ENCODE results near the gene TREX2. TPM values are rescaled to one million over a fixed set of nuclear protein-coding genes. Genes with fewer than 3 reads are reported as not detected.

Gene TREX2
- total RNA-seq, 1 donor from 2014 or later, result 0.29 TPM

GRCh38 chrX:153488231-153488914 lies 42.5 kb upstream of the TREX2 start:
- DNase-seq, result no peak
- H3K27me3 Mint-ChIP-seq (ENCODE audit: unreplicated experiment), result no peaks in the 10 kb centered on the region
- no peak for TF ChIP-seq CTCF (IDR thresholded peaks at IDR 0.05; ENCODE audit: partially characterized antibody, unreplicated experiment)

GRCh38 chrX:153487590-153488071 lies 41.8 kb upstream of the TREX2 start:
- no peak for DNase-seq
- Mint-ChIP-seq H3K27ac (ENCODE audit: unreplicated experiment) (no peak overlapping the region), H3K36me3 (ENCODE audit: unreplicated experiment) (no peaks in the 10 kb centered on the region), H3K4me3 (ENCODE audit: unreplicated experiment) (no peak overlapping the region), H3K4me1 (ENCODE audit: low read depth, unreplicated experiment) (no peaks in the 10 kb centered on the region), H3K27me3 (ENCODE audit: unreplicated experiment) (no peaks in the 10 kb centered on the region), H3K9me3 (ENCODE audit: unreplicated experiment) (no peaks in the 10 kb centered on the region)
- TF ChIP-seq CTCF (IDR thresholded peaks at IDR 0.05; ENCODE audit: partially characterized antibody, unreplicated experiment), result no peak

More at GRCh38 chrX:153488231-153488914, 42.5 kb upstream of the TREX2 start:
- no peaks in the 10 kb centered on the region for H3K36me3 Mint-ChIP-seq (ENCODE audit: unreplicated experiment)
- no peak overlapping the region for H3K27ac Mint-ChIP-seq (ENCODE audit: unreplicated experiment)
- no peaks in the 10 kb centered on the region for H3K4me1 Mint-ChIP-seq (ENCODE audit: low read depth, unreplicated experiment)
- no peak overlapping the region for H3K4me3 Mint-ChIP-seq (ENCODE audit: unreplicated experiment)
- no peaks in the 10 kb centered on the region for H3K9me3 Mint-ChIP-seq (ENCODE audit: unreplicated experiment)

GRCh38 chrX:153486171-153486570 lies 40.3 kb upstream of the TREX2 start:
- Mint-ChIP-seq H3K36me3 (ENCODE audit: unreplicated experiment) (no peaks in the 10 kb centered on the region), H3K27me3 (ENCODE audit: unreplicated experiment) (no peaks in the 10 kb centered on the region), H3K4me1 (ENCODE audit: low read depth, unreplicated experiment) (no peaks in the 10 kb centered on the region), H3K9me3 (ENCODE audit: unreplicated experiment) (no peaks in the 10 kb centered on the region), H3K27ac (ENCODE audit: unreplicated experiment) (no peak overlapping the region), H3K4me3 (ENCODE audit: unreplicated experiment) (no peak overlapping the region)
- no peak for DNase-seq
- no peak for TF ChIP-seq CTCF (IDR thresholded peaks at IDR 0.05; ENCODE audit: partially characterized antibody, unreplicated experiment)

GRCh38 chrX:153485396-153486080 lies 39.7 kb upstream of the TREX2 start:
- no peak overlapping the region for H3K4me3 Mint-ChIP-seq (ENCODE audit: unreplicated experiment)
- H3K36me3 Mint-ChIP-seq (ENCODE audit: unreplicated experiment), result no peaks in the 10 kb centered on the region
- no peak for TF ChIP-seq CTCF (IDR thresholded peaks at IDR 0.05; ENCODE audit: partially characterized antibody, unreplicated experiment)
- H3K27me3 Mint-ChIP-seq (ENCODE audit: unreplicated experiment), result no peaks in the 10 kb centered on the region
- no peaks in the 10 kb centered on the region for H3K9me3 Mint-ChIP-seq (ENCODE audit: unreplicated experiment)
- no peak for DNase-seq
- no peaks in the 10 kb centered on the region for H3K4me1 Mint-ChIP-seq (ENCODE audit: low read depth, unreplicated experiment)
- no peak overlapping the region for H3K27ac Mint-ChIP-seq (ENCODE audit: unreplicated experiment)
